ENCODE data around the gene ABO.

- TF ChIP-seq POLR2A (IDR thresholded peaks at IDR 0.05; ENCODE audit: low read depth, low read length) (no peak), TAF1 (IDR thresholded peaks at IDR 0.05; ENCODE audit: borderline replicate concordance, low read depth, low read length) (no peak)
Measured at GRCh38 chr9:133323991-133324703, 49.1 kb upstream of the ABO start.
